Pulmonary artery endothelial cell (primary cell): Measurements from ENCODE around the gene BLMH. TPM values are rescaled to one million over a fixed set of nuclear protein-coding genes. Genes with fewer than 3 reads are reported as not detected.

Source experiments
- DNase-seq: peaks from one replicate; pipeline ENCODE4 v3.0.0-alpha.2; 2011; ENCODE audit warnings: low read depth, low spot score
- total RNA-seq: library from RNA; depleted of rRNA; stranded (reverse); fragments of >200 nt; gene quantifications from 2 replicates; pipeline ENCODE4 v1.2.3, GENCODE V29; 2014

Gene BLMH, protein sequence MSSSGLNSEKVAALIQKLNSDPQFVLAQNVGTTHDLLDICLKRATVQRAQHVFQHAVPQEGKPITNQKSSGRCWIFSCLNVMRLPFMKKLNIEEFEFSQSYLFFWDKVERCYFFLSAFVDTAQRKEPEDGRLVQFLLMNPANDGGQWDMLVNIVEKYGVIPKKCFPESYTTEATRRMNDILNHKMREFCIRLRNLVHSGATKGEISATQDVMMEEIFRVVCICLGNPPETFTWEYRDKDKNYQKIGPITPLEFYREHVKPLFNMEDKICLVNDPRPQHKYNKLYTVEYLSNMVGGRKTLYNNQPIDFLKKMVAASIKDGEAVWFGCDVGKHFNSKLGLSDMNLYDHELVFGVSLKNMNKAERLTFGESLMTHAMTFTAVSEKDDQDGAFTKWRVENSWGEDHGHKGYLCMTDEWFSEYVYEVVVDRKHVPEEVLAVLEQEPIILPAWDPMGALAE
- 56.8 and 67.5 TPM in 2 replicates for total RNA-seq

DNA sequence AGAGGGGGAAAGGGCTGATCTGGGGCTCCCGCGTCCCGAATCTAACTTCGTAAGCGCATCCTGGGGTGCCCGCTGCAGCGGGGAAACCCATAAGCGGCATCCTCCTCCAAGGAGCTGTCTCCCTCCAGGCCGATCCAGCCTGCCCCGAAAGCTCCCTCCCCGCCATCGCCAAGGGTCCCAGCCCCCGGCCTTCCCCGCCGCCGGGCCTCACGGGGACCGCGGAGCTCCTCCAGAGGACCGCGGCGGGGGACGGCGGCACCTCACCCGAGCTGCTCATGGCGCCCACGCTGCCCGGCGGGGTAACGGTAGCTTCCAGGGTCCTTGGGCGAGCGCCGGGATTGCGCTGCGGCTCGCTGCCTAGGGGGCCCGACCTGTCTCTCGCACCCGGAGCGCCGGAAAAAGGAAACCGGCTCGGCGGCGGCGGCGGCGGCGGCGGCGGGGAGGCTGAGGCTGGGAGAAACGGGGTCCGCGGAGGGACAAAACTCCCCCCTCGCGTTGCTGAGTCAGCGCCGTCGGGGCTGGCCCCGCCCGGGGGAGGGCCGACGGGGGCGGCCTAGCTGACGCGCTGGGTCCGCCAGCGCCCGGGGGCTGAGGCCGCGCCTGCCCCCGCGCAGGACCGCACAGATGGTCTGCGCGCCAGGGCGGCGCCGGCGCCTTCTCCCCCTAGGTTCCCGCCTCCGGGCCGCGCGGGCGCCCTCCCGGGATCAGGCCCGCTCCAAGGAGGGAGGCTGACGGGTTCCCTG lies at the start of gene BLMH:
Gene BLMH, minus strand, starts transcription at position 402 of the 743 bp plus-strand sequence. Its CDS starts 125 bp downstream, at position 277.
- DNase-seq: peak; percentile 37

DNA sequence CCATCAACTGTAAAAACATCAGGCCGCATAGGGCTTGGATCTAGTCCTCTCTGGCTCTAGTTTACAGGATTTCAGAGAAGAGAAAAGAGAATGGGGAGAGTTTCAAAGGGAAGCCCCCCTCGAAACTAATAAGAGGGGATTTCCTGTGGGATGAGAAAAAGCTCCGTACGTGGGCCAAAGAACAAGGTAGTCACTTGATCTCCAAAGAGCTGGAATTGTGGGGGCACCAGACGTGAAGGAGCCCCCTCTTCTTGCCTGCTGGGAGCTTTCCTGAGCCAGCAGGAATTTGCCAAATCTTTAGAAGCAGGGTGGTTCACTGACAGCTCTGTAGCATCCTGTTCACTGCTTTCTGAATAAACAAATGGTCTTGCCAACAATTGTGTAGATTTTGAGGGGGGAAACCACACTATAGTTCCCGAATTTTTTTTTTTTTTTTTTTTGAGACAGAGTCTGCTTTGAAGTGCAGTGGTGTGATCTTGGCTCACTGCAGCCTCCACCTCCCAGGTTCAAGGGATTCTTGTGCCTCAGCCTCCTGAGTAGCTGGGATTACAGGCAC lies 49.1 kb upstream of the BLMH start:
- DNase-seq: no peak

DNA sequence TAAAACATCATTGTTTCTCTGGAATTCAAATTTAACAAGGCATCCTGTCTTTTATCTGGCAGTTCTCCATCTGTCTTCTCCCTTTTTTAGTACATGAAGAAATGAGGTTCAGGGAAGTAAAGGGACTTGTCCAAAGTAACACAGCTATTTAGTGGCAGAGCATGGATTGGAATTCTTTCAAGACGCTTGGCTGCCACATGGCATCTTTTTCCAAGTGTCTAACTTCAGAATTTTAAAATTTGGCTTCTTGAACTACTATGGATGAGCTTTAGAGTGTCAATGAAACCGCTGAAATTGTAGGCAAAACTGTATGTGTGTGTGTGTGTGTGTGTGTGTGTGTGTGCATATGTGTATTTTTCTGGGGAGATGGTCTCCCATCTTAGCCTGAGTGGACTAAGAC lies 47.3 kb upstream of the BLMH start:
- DNase-seq: no peak

DNA sequence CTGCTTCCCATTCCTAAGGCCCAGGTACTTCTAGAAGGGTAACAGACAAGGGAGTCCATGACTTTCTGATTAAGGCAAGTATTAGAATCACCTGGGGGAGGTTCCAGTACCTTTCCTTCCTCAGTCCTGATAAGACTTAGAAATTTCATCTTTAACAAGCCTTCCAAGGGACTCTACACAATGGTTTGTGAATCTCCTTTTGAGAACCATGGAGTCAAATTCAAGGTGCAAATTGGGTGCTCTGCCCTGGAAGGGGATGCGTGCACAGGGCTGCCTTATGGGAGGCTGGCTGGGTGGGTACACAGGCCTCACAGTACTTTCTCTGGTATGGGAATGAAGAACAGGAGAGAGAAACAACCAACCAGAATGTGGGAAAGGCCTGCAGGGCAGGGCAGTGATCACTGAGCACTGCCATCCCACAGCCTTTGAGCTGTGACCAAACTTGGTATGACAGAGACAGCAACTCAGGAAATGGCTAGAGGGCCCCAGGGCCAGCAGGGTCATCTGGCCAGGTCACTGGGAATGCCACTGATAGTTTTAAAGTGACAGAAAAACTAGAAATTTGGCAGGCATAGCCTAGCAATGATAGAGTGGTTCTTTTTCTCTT lies 45.8 kb upstream of the BLMH start:
- no peak for DNase-seq

DNA sequence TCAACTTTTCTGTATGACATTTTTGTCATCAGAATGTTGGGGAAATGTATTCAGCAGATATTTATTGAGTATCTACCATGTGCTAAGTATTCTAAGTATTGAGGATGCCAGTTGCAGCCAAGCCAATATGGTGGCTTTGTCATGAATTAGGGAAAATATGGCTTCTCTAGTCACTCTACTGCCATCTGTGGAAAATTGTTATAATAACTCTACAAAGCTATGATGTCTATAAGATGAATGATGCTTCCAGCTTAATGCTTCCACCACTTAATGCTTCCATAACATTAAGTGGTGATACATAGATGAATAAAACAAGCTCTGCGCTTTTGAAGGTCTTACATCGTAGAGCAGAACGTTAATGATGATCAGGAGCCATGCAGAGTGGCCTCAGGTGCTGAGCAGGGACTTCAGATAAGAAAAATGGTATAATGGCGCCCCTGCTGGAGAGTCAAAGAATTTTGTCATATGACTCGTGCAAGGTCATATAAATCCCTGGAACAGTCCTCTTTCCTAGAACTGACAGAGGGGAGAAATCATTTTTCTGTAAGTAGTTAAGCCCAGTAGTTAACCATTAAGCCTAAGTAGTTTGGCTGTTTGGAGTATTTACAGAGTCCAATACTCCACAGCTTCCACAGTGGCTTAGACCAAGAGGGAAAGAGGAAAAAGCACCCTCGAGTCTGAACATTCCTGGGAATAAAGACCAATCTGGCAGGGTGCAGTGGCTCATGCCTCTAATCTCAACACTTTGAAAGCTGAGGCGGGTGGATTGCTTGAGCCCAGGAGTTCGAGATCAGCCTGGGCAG lies 44.8 kb upstream of the BLMH start:
- no peak for DNase-seq

DNA sequence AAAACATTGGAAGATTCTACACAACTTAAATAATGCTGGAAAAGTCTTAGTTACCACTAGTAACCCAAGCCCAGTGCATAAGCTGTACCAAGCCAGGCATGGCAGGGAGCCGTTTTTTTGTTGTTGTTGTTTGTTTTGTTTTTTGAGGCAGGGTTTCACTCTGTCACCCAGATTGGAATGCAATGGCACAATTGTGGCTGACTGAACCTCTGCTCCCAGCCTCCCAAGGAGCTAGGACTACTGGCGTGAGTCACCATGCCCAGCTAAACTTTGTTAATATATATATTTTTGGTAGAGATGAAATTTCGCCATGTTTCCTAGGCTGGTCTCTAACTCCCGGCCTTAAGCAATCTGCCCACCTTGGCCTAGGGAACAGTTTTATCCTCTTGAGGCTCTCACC lies 42.7 kb upstream of the BLMH start:
- no peak for DNase-seq

DNA sequence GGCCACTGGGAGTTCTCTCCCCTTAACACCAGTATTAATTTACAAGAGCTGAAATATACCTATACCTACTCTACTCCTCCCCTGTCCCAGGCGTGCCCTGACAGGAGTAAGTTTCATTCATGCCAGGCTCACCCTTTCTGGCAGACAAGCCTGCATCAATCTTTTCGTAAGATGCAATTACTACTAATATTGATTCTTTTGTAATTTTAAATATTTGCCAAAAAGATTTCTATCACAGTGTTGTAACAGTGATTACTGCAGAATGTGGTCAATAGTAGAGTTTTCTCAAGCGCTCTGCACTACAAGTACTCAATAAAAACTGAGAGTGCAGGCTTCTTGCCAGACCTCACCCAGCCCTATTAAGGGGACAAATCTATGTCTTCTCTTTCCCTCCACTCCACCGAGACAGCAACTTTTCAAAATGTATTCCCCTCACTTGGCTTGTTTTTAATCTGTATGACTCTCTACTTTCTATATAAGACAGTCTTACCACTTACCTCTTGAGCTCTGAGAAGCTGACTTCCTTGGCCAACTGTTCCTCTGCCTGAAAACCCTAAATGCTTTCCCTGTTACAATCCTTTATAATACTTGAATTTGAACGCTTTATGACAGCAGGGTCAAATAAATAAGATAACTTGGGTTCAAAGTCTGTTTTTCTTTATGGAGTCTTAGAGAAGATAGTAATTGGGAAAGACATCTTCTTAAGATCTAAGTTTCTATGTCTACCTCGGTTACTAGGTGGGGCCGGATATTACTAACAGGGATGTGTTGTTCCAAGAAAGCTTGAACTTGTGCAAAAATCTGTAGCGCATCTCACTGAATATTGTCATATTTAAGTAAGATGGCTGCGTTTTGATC lies 42.0 kb upstream of the BLMH start, which contains the start of gene TMIGD1:
Gene TMIGD1, minus strand, starts transcription at position 555 of the 858 bp plus-strand sequence. CDS start 1,924 bp downstream, outside the sequence.
- DNase-seq: no peak

DNA sequence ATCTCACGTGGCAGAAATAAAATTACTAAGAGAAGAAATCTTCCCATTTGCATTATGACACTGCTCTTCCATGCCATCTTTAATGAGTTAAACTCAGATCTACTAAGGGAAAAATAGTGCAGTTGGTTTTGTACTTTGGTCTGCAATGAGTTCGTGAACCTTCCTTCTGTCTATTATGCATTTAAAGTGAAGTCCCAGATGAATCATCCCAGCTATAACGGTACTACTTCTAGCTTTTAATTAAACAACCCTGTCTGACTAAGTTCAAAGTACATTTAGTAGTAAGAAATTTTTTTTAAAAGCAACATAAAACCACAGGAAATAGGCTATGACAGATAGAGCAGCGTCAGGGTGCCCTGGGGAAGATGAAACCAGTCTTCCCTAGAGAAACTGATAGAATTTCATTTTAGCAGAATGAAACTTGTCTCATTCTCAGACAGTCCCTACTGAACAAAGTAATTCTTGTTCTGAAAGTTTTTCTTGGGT lies 40.4 kb upstream of the BLMH start:
- DNase-seq: no peak

DNA sequence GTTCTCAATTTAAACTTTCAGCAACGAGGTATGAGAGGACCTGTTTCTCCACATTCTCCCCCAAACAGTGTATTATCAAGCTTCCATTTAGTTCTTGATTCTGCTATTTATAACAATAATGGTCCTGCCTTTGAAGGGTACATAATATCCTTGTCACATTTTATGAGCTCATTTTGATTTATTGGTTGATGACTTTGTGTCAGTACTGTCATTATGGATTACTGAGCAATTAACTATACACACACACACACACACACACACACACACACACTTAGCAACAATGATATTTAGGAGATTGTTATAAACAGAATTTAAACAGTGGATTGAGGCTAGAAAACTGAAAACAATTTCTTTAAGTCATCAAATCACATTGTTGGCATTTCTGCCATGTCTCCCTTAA lies 35.1 kb upstream of the BLMH start:
- no peak for DNase-seq

DNA sequence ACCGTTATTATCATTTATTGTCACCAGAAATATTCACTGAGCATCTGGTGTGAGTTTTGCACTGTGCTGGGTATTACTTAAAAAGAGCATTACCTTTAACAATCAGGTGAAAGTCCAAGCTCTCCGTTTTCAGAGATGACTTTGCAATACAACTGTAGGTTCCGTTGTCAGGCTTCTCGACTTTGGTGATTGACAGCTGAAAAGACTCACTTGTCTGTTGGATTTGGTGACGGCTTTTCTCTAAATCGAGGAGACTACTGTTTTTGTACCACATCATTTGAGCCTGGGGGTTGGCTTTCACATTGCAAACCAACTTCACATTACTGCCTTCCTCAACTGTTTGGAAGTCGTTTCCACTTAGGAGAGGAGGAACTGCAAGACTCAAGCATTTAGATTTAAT lies 33.0 kb upstream of the BLMH start:
- DNase-seq: no peak

DNA sequence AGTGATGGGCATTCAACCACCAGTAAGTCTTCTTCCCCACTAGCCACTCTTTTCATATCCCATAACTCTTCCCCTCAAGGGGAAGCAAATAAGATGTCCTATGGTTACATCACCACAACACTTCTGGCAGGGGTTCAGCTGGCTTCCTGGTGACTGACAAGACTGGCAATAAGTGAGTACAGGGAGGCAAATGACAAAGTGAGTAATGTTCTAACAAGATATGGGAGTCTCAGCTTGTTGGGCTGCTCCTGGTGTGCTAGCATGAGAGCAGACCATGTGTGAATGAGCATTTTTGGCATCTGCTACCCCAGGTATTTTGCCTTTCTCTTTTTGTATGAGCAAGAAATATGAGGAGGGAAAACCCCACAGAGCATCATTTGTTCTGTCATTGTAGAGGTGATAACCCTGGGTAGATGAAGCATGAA lies 32.2 kb upstream of the BLMH start:
- no peak for DNase-seq

DNA sequence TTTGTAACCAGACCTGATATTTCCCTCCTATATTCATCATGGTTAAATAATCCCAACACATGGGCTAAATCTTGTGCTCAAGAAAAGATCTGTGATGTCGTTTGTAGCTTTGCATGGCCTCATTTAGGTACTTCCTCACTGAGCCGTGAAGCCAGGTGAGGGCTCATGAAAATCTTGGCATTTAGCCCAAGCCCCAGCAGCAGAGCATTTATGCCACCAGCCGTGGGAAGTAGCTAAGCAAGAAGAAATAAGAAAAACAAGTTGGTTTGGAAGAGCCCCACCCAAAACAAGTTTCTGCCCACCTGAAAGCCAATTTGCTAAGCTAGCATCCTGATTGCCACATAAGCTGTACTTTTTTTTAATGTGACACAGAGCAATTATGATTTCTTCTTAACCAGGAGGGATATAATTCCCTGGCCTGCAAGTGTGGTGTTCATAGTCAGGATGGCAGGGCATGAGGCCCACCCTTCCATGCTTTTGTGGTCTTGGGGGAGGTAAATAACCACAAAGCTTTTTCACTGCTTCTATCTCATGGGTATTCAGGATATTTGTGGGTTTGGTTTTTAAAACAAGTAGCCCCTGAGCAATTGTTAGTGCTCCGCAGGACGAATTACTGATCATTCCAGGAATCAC lies 31.6 kb upstream of the BLMH start:
- no peak for DNase-seq

DNA sequence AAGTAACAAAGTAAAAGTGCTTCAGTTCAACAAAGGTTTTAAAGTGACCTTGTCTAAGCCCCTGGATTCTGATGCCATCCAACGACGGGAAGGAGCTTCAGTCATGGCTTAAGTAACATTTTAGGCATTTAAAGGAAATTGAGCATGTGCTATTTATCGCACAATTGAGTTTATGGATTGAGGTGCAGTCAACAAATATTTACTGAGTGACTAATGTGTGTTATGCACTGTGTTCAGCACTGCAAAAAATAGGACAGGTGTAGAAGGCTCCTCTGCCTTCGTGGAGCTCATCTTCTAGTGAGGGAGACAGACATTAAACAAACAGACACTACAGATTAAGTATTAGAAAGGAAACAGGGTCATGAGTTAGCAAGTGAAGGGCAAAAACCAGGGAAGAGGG lies 29.6 kb upstream of the BLMH start:
- DNase-seq: no peak

DNA sequence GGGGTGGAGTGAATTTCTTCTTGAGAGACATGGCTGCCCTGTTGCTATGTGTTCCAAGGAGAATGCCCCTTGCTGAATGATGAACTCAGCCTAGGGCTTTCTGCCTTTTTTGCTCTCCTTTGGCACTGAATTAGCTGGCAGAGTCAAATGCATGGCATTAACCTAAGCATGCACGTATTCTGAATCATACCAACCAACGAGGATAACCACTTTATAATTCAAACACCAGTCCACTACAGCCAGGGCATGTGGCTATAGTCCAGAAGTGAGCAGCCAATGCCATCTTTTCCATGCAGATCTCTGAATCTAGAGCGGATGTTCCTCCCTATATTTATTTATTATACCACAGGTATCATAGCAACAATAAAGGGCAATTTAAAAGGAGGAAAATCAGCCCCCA lies 26.4 kb upstream of the BLMH start:
- DNase-seq: no peak

DNA sequence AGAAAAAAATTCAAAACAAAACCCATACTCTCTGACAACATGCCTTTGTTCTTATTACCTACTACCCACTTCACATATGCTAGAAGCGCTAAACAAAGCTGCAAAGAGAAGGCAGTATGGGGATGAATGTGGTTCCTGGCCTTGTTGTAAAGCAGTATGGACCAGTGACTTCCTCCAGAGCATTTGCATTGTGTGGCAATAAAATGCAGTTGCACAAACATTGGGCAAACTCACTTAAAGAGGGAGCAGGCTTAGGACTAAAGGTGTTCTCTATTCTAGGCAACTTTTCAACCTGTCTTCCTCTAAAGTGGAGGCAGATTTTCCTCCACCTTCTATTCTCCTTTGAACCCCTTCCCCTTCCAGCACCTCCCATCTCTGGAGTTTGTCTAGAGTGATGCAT lies 25.0 kb upstream of the BLMH start:
- no peak for DNase-seq

DNA sequence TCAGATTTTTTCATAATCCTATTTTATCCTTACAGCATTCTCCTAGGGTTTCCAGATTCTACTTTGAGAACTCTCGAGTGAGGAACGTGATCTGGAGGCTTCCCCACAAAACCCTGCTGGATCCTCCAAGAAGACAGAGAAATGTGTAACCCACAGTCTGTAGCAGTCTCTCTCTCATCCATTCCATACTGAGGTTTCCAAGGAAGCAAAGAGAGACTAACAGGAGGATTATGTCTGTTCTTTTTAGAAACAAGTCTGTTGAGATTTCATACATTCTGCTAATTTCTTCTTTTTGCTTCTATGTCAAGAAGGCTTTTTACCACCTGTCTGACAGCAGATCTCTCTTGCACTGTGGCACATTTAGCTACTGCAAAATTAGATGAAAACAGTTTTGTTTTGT lies 23.4 kb upstream of the BLMH start:
- DNase-seq: no peak

DNA sequence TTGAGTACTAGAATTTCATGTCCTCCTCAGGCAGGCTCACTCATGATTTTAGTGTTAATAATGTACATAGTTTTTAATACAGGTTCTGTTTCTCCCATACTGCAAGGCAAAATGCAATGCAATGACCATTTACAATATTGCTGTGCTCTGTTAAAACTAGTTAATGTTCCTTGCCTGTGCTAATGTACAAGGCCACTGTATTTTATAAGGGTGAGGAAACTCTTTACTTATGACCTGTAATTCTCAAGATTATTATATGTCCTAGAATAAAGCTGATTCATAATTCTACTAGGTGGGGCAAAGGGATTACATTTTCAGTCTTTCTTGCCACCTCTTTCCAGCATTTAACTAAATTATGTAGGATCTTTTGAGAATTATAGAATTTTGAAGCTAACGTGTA lies 22.7 kb upstream of the BLMH start:
- DNase-seq: no peak

DNA sequence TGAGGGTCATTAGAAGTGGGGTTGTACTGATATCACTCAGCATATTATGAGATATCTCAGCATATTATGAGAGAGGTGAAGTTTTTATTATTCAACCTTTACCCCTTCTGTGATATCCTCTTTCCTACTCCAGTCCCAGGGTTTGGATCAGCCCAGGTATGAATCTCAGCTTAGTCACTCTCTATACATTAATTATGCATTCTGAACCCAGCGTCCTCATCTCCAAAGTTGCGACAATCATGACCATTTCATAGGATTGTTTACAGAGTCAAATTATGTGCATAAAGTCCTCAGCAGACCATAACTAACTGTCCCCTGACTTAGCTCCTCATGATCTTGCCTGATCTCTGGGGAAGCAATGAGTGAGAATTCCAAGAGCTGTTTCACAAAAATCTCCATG lies 20.5 kb upstream of the BLMH start:
- DNase-seq: no peak

DNA sequence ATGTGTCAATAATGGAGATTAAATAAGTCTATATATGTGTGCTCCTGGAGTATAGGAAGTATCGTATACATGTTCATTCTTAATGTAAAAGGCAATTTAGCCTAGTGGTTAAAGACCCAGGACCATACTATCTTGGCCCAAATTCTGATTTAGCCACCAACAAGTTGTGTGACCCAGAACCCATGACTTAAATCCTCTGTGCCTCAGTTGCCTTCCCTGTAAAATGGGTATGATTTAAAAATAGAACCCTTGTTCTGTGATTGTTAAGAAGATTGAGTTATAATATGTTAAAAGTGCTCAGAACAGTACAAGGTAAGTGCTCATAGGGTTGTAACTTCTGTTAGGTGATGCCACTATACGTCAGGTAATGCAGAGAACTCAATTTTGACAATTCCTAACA lies 18.8 kb upstream of the BLMH start:
- no peak for DNase-seq
